Keratinocyte (primary cell): Measurements from ENCODE around the gene MRPL53. TPM values are rescaled to one million over a fixed set of nuclear protein-coding genes. Genes with fewer than 3 reads are reported as not detected.

Experiments used
- DNase-seq: peaks from one replicate; pipeline ENCODE4 v3.0.0-alpha.2; 2011; ENCODE audit warnings: low read depth, missing footprints, low spot score
- FAIRE-seq: peaks from 2 replicates; lab custom pipeline; 2011; peaks lifted over from hg19 to GRCh38; lab: Jason Lieb, UNC
- H2AFZ ChIP-seq: 2 replicates; pipeline ENCODE4 v1.6.0; 2012; ENCODE audit warnings: low read length, control low read depth, inconsistent platforms; ENCODE audit not compliant: control insufficient read depth
- H3K27ac ChIP-seq: 2 replicates; pipeline ENCODE4 v1.5.1; 2011; ENCODE audit warnings: low read length; ENCODE audit not compliant: control insufficient read depth, insufficient read depth
- H3K27me3 ChIP-seq: 3 replicates; pipeline ENCODE4 v1.6.0; 2011; ENCODE audit warnings: low read length; ENCODE audit not compliant: control insufficient read depth, insufficient read depth; ENCODE audit errors: extremely low read depth
- H3K36me3 ChIP-seq, 2 experiments: 2 replicates in 1 of 2; 3 replicates in 1 of 2; pipeline ENCODE4 v1.5.1; 2011; ENCODE audit warnings: low read length in 2 of 2, mild to moderate bottlenecking in 1 of 2; ENCODE audit not compliant: control insufficient read depth in 2 of 2, insufficient read depth in 2 of 2; ENCODE audit errors: extremely low read depth in 1 of 2
- H3K4me1 ChIP-seq: 3 replicates; pipeline ENCODE4 v1.5.1; 2011; ENCODE audit warnings: low read length; ENCODE audit not compliant: control insufficient read depth, insufficient read depth; ENCODE audit errors: extremely low read depth
- H3K4me2 ChIP-seq: 3 replicates; pipeline ENCODE4 v1.6.0; 2011; ENCODE audit warnings: low read depth, low read length; ENCODE audit not compliant: control insufficient read depth, insufficient read depth; ENCODE audit errors: extremely low read depth
- H3K4me3 ChIP-seq, 3 experiments: fragments of 200-600 bp in 1 of 3; sonication (generic) in 1 of 3; 2 replicates in 2 of 3; 3 replicates in 1 of 3; pipeline ENCODE4 v1.5.1; 2011 to 2016; ENCODE audit warnings: low read length in 3 of 3, mild to moderate bottlenecking in 3 of 3, control low read depth in 2 of 3, inconsistent platforms in 1 of 3, low read depth in 1 of 3, mixed read lengths in 1 of 3, mixed run types in 1 of 3, moderate library complexity in 1 of 3; ENCODE audit not compliant: control insufficient read depth in 2 of 3, insufficient read depth in 2 of 3; ENCODE audit errors: extremely low read depth in 1 of 3
- H3K79me2 ChIP-seq: 2 replicates; pipeline ENCODE4 v1.6.0; 2012; ENCODE audit warnings: low read length; ENCODE audit not compliant: control insufficient read depth, insufficient read depth
- H3K9ac ChIP-seq: 3 replicates; pipeline ENCODE4 v1.6.0; 2011; ENCODE audit warnings: low read length; ENCODE audit not compliant: control insufficient read depth, insufficient read depth; ENCODE audit errors: extremely low read depth
- H3K9me1 ChIP-seq: 3 replicates; pipeline ENCODE4 v1.6.0; 2011; ENCODE audit warnings: low read length; ENCODE audit not compliant: control insufficient read depth, insufficient read depth; ENCODE audit errors: extremely low read depth
- H3K9me3 ChIP-seq: 2 replicates; pipeline ENCODE4 v1.5.1; 2012; ENCODE audit warnings: low read depth, low read length; ENCODE audit not compliant: control insufficient read depth
- H4K20me1 ChIP-seq: 3 replicates; pipeline ENCODE4 v1.6.0; 2011; ENCODE audit warnings: low read length; ENCODE audit not compliant: control insufficient read depth, insufficient read depth; ENCODE audit errors: extremely low read depth
- EZH2 ChIP-seq: IDR thresholded peaks from one replicate; pipeline ENCODE4 v1.6.1; 2012; ENCODE audit warnings: inconsistent platforms, mild to moderate bottlenecking, low read length, moderate library complexity
- dilution Hi-C: fragments of 300-500 bp; cut with MboI; formaldehyde crosslinking; loops from one replicate; pipeline ENCODE4 v1.7.0; 2020; ENCODE audit warnings: low sequenced_read_pairs; ENCODE audit not compliant: extremely low pct_ligation_motif_present
- polyA plus RNA-seq, 5 experiments: library from polyadenylated mRNA; depleted of rRNA in 3 of 5; stranded (reverse) in 3 of 5; stranded (forward) in 1 of 5; unstranded in 1 of 5; fragments of >200 nt; gene quantifications; 1 replicate in 1 of 5; 2 replicates in 3 of 5; 3 replicates in 1 of 5; pipeline versions ENCODE4 v1.2.1 to v1.2.3, GENCODE V29; 2011 to 2012; ENCODE audit warnings: missing spikeins in 2 of 5, low read depth in 1 of 5, low replicate concordance in 1 of 5
- TF ChIP-seq, protein P1 (sequence below), 3 experiments: IDR thresholded peaks in 1 of 3; conservative IDR thresholded peaks in 1 of 3; optimal IDR thresholded peaks in 1 of 3; 2 replicates in 2 of 3; 3 replicates in 1 of 3; pipeline versions ENCODE3 to v1.5.1; 2011; ENCODE audit warnings: low read length in 3 of 3, mild to moderate bottlenecking in 3 of 3, moderate library complexity in 2 of 3, control low read depth in 1 of 3, inconsistent platforms in 1 of 3; ENCODE audit not compliant: insufficient read depth in 2 of 3; ENCODE audit errors: extremely low read depth in 1 of 3

Gene MRPL53
- polyA plus RNA-seq, 1 donor (not counting 4 experiments of a cell fraction or from before 2014, with no cell fraction given): 31.0 TPM

DNA sequence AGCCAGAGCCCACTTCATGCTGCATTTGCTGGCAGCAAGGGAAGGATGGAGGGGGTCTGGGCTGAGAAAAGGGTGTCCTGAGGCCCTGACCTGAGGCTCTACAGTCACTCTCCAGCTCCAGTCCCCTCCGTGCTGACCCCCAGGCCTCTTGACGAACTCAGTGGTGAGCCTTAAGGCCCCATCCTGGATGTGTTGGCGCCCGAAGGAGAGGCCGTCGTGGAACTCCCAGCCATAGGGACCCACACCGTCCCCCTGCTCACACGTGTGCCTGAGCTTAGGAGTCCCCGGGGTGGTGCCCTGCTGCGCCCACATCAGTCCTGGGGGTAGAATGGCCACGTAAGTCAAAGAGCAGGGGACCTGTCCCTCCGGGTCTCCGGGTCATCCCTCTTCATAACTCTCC is 8.1 kb downstream of the MRPL53 start:
- no peak for TF ChIP-seq EZH2
- TF ChIP-seq, protein P1, sequence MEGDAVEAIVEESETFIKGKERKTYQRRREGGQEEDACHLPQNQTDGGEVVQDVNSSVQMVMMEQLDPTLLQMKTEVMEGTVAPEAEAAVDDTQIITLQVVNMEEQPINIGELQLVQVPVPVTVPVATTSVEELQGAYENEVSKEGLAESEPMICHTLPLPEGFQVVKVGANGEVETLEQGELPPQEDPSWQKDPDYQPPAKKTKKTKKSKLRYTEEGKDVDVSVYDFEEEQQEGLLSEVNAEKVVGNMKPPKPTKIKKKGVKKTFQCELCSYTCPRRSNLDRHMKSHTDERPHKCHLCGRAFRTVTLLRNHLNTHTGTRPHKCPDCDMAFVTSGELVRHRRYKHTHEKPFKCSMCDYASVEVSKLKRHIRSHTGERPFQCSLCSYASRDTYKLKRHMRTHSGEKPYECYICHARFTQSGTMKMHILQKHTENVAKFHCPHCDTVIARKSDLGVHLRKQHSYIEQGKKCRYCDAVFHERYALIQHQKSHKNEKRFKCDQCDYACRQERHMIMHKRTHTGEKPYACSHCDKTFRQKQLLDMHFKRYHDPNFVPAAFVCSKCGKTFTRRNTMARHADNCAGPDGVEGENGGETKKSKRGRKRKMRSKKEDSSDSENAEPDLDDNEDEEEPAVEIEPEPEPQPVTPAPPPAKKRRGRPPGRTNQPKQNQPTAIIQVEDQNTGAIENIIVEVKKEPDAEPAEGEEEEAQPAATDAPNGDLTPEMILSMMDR (optimal IDR thresholded peaks at IDR 0.05 in 1 of 3, IDR thresholded peaks at IDR 0.05 in 1 of 3, conservative IDR thresholded peaks at IDR 0.05 in 1 of 3; ENCODE audit: extremely low read depth in 1 of 3, insufficient read depth in 2 of 3, low read length in 3 of 3): no peak
- DNase-seq (no peak), FAIRE-seq (no peak)
- peak overlapping the region; percentile 12 for H2AFZ ChIP-seq
- H3K4me3 ChIP-seq: peak overlapping the region; percentile 89 to 96 (median 91)
- H3K27me3 ChIP-seq: no peaks in the 10 kb centered on the region
- H3K4me2 ChIP-seq: peak overlapping the region; percentile 95
- H3K79me2 ChIP-seq: peaks cover 24% of the 10 kb centered on the region
- H3K9me1 ChIP-seq: no peaks in the 10 kb centered on the region
- peaks cover 12 to 25% of the 10 kb centered on the region in 2 experiments for H3K36me3 ChIP-seq
- H3K9ac ChIP-seq: peak overlapping the region; percentile 89
- peak overlapping the region; percentile 87 for H3K27ac ChIP-seq
- H4K20me1 ChIP-seq: no peaks in the 10 kb centered on the region
- dilution Hi-C loops: no loop called here
- H3K9me3 ChIP-seq: no peaks in the 10 kb centered on the region
- H3K4me1 ChIP-seq: no peaks in the 10 kb centered on the region

DNA sequence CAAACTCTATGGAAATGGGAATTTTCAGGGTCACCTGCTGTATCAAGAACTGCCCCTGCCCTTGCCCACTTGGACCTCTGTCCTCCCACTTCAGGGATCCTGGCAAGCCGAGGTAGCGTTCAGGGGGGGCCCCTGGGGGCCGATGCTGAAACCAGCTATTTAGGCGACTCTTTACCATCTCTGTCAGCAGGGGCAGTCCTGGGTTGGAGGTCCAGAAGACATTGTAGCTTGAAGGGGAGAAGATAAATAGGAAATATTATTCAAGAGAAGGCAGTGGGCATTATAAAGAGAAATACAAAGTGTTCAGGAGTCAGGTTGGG is 9.7 kb downstream of the MRPL53 start:
- Histone ChIP-seq H3K4me3 (no peak overlapping the region), H3K27me3 (no peaks in the 10 kb centered on the region), H4K20me1 (no peaks in the 10 kb centered on the region), H2AFZ (no peak overlapping the region), H3K79me2 (peaks cover 26% of the 10 kb centered on the region), H3K4me2 (no peak overlapping the region), H3K9me3 (no peaks in the 10 kb centered on the region), H3K36me3 (peaks cover 12 to 25% of the 10 kb centered on the region in 2 experiments), H3K9me1 (no peaks in the 10 kb centered on the region), H3K27ac (no peak overlapping the region), H3K4me1 (no peaks in the 10 kb centered on the region), H3K9ac (no peak overlapping the region)
- FAIRE-seq: no peak
- DNase-seq: no peak
- dilution Hi-C loops: no loop called here
- TF ChIP-seq, protein P1 (optimal IDR thresholded peaks at IDR 0.05 in 1 of 3, IDR thresholded peaks at IDR 0.05 in 1 of 3, conservative IDR thresholded peaks at IDR 0.05 in 1 of 3; ENCODE audit: extremely low read depth in 1 of 3, insufficient read depth in 2 of 3, low read length in 3 of 3): no peak
- TF ChIP-seq EZH2: no peak
